Measurements from ENCODE around the gene UBB.

Gene UBB

GRCh38 chr17:16418685-16419068 lies 37.8 kb downstream of the UBB start:
- no peak for DNase-seq (ENCODE audit: low read depth)

- peak; percentile 86 for DNase-seq (ENCODE audit: low read depth)
Observed at GRCh38 chr17:16419074-16419928, 38.4 kb downstream of the UBB start.

- DNase-seq (ENCODE audit: low read depth) = peak; percentile 81
Observed at GRCh38 chr17:16419929-16420271, 39.0 kb downstream of the UBB start.

DNA sequence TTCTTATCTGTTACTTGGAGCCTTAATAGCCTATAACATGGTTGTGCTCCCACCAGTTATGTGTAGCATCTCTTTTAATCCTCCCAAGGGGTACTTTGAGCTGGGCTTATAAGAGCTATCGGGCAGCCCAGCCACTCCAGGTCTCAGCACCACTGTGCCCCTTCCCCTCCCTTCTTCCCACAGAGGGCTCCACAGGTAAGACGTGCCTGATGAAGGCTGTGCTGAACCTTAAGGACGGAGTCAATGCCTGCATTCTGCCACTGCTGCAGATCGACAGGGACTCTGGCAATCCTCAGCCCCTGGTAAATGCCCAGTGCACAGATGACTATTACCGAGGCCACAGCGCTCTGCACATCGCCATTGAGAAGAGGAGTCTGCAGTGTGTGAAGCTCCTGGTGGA lies 41.5 kb downstream of the UBB start:
- DNase-seq (ENCODE audit: low read depth) = no peak

GRCh38 chr17:16423226-16423872 lies 42.5 kb downstream of the UBB start:
- no peak for DNase-seq (ENCODE audit: low read depth)

GRCh38 chr17:16425202-16425601 lies 44.3 kb downstream of the UBB start:
- no peak for DNase-seq (ENCODE audit: low read depth)

GRCh38 chr17:16425698-16426659 lies 45.1 kb downstream of the UBB start:
- no peak for DNase-seq (ENCODE audit: low read depth)

DNA sequence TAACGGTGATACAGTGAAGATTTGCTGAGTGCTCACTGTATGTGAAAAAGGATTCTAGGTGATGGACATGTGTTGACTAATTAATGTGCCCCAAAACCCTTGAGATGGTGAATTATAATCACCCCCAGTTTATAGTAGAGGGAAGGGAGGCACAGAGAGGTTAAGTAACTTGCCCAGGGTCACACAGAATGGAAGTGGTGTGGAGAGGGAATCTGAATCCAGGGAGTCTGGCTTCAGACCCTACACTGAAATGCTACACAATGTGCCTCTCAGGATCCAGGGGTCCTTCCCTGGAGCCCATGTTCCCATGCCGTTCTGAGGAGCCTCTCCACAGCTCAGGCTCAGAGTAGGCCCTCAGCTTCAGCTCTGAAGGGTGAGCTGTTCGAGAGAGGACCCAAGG lies 46.1 kb downstream of the UBB start:
- no peak for DNase-seq (ENCODE audit: low read depth)

DNA sequence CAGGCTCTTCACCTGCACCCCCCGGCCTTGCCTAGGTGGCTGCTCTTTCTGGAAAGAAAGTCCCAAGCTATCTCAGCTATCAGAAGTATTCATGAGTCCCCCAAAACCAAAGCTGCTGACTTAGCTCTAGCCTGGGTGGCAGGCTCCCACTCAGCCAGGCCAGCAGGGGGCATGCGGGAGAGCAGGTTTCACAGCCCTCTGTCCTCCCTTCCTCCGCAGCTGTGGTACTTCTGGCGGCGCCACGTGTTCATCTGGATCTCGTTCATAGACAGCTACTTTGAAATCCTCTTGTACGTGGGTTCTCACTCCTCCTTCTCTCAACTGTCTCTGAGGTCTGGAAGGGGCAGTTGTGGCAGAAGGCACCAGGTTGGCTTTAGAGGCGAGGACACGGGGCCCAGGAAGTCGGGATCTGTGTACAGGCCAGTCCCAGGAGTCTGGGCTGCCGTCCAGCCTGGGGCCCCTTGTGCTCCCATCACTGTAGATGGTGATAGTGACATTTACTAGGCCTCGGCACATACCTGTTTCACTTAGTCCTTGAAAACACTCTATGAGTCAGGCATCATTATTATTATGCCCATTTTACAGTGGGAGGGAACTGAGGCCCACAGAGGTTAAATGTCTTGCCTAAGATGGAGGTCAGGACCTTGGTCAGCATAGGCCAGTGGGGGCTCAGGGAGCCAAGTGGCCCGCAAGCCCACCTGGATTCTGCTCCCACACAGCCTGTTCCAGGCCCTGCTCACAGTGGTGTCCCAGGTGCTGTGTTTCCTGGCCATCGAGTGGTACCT lies 47.4 kb downstream of the UBB start:
- DNase-seq (ENCODE audit: low read depth) = no peak

- no peak for DNase-seq (ENCODE audit: low read depth)
Observed at GRCh38 chr17:16429083-16429482, 48.2 kb downstream of the UBB start.

- no peak for DNase-seq (ENCODE audit: low read depth)
Observed at GRCh38 chr17:16430650-16431049, 49.8 kb downstream of the UBB start.

DNA sequence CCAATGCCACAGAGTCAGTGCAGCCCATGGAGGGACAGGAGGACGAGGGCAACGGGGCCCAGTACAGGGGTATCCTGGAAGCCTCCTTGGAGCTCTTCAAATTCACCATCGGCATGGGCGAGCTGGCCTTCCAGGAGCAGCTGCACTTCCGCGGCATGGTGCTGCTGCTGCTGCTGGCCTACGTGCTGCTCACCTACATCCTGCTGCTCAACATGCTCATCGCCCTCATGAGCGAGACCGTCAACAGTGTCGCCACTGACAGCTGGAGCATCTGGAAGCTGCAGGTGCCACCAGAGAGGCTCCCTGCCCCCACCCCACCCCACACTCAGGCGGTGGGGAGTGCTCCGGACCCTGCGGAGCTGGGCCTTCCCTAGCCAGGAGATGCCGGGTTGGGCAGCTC lies 51.1 kb downstream of the UBB start:
- no peak for DNase-seq (ENCODE audit: low read depth)

Measured in HS-27A (cell line).